Gastroesophageal sphincter (tissue), 3 donors: Measurements from ENCODE around the gene USP50.
"Not testable (repeated sequence)": the region's sequence is repeated elsewhere in the genome, so short reads cannot be mapped to it uniquely, and the experiment has no call there.

Experiments used
- CTCF ChIP-seq, 4 experiments: fragments of 200-600 bp in 2 of 4; fragments of 450-650 bp in 2 of 4; sonication (generic) in 1 of 4; IDR thresholded peaks; one replicate each; pipeline ENCODE4 v1.5.1; 2017 to 2019; ENCODE audit warnings: antibody characterized with exemption in 4 of 4, mild to moderate bottlenecking in 2 of 4, moderate library complexity in 2 of 4
- EP300 ChIP-seq: sonication (generic); formaldehyde crosslinking; IDR thresholded peaks from one replicate; pipeline ENCODE4 v1.6.1; 2017; ENCODE audit warnings: antibody characterized with exemption, mild to moderate bottlenecking
- POLR2A ChIP-seq, 2 donors: fragments of 450-650 bp; IDR thresholded peaks; one replicate each; pipeline ENCODE4 v1.6.1; 2017; ENCODE audit warnings: antibody characterized with exemption in 2 of 2, mild to moderate bottlenecking in 2 of 2, moderate library complexity in 1 of 2
- POLR2AphosphoS5 ChIP-seq: sonication (generic); formaldehyde crosslinking; IDR thresholded peaks from one replicate; pipeline ENCODE4 v1.6.1; 2017; ENCODE audit warnings: antibody characterized with exemption

GRCh38 chr15:50573842-50574241 lies 27.4 kb upstream of the USP50 start:
- not testable (repeated sequence) for TF ChIP-seq POLR2AphosphoS5; CTCF (IDR thresholded peaks at IDR 0.05); POLR2A (IDR thresholded peaks at IDR 0.05); EP300
